ENCODE data around the gene CREB5. TPM values are rescaled to one million over a fixed set of nuclear protein-coding genes. Genes with fewer than 3 reads are reported as not detected.
A peak's percentile ranks its signal among the peaks of the same experiment; 100 is the strongest.

CREB5 gene
- total and polyA plus RNA-seq, 3 donors from 2014 or later = 2.0 to 2.9 (median 2.9) TPM

DNA sequence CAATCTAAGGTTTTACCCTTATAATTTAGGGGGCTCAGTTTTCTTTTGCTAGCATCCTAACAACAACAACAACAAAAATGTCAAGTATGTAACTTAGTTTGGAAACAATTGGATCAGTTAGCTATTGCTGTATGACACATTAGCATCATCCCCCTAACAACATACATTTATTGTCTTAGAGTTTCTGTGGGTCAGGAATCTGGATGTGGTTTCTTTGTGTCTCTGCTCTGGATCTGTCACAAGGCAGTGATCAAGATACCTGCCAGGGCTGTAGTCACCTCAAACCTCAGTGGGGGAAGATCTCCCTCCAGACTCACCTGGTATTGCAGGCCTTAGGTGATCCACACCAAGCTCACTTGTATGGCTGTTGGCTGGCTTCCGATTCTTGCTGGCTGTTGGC is 18.3 kb downstream of the CREB5 start:
- WGBS, 2 donors = 83 to 96% methylated on average over 1 of the region's 1 CpG
- H3K4me3 ChIP-seq = no peak overlapping the region
- TF ChIP-seq POLR2A (IDR thresholded peaks at IDR 0.05) = no peak
- TF ChIP-seq, protein P1, sequence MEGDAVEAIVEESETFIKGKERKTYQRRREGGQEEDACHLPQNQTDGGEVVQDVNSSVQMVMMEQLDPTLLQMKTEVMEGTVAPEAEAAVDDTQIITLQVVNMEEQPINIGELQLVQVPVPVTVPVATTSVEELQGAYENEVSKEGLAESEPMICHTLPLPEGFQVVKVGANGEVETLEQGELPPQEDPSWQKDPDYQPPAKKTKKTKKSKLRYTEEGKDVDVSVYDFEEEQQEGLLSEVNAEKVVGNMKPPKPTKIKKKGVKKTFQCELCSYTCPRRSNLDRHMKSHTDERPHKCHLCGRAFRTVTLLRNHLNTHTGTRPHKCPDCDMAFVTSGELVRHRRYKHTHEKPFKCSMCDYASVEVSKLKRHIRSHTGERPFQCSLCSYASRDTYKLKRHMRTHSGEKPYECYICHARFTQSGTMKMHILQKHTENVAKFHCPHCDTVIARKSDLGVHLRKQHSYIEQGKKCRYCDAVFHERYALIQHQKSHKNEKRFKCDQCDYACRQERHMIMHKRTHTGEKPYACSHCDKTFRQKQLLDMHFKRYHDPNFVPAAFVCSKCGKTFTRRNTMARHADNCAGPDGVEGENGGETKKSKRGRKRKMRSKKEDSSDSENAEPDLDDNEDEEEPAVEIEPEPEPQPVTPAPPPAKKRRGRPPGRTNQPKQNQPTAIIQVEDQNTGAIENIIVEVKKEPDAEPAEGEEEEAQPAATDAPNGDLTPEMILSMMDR (IDR thresholded peaks at IDR 0.05) = no peak

DNA sequence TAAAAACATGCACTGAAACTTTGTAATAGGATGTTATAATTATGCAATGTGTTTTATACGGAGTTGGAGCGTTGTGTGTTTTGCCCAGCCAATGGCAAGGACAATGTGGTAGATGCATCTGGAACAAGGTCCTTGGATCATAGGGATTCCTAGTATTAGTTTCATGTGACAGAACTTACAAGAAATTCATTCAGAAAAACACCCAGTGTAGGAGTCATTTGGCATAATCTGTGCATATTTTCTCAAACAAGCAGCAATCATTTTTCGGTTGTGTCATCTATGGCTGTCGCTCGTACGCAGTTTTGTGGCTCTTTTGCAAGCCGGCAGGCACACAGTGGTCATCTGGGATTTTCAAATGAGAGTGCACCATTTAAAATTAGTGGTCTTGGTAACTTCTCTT is 19.8 kb downstream of the CREB5 start:
- Histone ChIP-seq H3K4me1 (no peaks in the 10 kb centered on the region), H3K9me3 (no peaks in the 10 kb centered on the region), H3K27me3 (no peaks in the 10 kb centered on the region), H3K4me3 (no peak overlapping the region), H3K36me3 (ENCODE audit: low read depth, missing control alignments) (no peaks in the 10 kb centered on the region), H3K27ac (no peak overlapping the region)
- intact Hi-C loops (cut with DNase I; ENCODE audit: low total_unique reads) = no loop called here
- WGBS, 2 donors = 43 to 59% methylated on average over 7 of the region's 7 CpGs
- no peak for DNase-seq
- no peak for TF ChIP-seq POLR2A (IDR thresholded peaks at IDR 0.05)
- TF ChIP-seq, protein P1 (IDR thresholded peaks at IDR 0.05) = no peak

More for the DNA sequence above, 18.3 kb downstream of the CREB5 start:
- Histone ChIP-seq H3K27ac (no peak overlapping the region), H3K9me3 (no peaks in the 10 kb centered on the region), H3K27me3 (no peaks in the 10 kb centered on the region), H3K36me3 (ENCODE audit: low read depth, missing control alignments) (no peaks in the 10 kb centered on the region), H3K4me1 (no peaks in the 10 kb centered on the region)
- intact Hi-C loops (cut with DNase I; ENCODE audit: low total_unique reads) = no loop called here
- no peak for DNase-seq

DNA sequence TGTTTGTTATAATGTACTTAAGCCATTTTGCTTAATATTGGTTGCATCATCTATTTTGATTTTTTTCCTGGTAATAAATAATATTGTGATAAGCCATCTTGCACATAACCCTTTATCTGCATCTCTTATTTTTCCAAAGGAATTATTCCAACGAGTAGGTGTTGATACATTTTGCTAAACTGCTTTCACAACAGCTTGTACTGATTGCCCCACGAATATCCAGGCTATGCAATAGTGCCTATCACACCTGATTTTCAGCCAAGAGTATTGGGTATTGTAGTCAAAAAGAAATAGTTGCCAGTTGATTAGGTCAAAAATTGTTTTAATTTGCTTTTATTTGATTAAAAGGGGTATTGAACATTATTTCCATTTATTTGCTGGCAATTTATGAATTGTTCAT is 20.7 kb downstream of the CREB5 start:
- H3K4me1 ChIP-seq = no peaks in the 10 kb centered on the region
- no peaks in the 10 kb centered on the region for H3K27me3 ChIP-seq
- TF ChIP-seq, protein P1 (IDR thresholded peaks at IDR 0.05) = no peak
- no peak for TF ChIP-seq POLR2A (IDR thresholded peaks at IDR 0.05)
- intact Hi-C loops (cut with DNase I; ENCODE audit: low total_unique reads) = no loop called here
- no peak overlapping the region for H3K27ac ChIP-seq
- WGBS, 2 donors = 34 to 40% methylated on average over 2 of the region's 2 CpGs
- no peaks in the 10 kb centered on the region for H3K36me3 ChIP-seq (ENCODE audit: low read depth, missing control alignments)
- H3K4me3 ChIP-seq = no peak overlapping the region
- DNase-seq = no peak
- H3K9me3 ChIP-seq = no peaks in the 10 kb centered on the region

DNA sequence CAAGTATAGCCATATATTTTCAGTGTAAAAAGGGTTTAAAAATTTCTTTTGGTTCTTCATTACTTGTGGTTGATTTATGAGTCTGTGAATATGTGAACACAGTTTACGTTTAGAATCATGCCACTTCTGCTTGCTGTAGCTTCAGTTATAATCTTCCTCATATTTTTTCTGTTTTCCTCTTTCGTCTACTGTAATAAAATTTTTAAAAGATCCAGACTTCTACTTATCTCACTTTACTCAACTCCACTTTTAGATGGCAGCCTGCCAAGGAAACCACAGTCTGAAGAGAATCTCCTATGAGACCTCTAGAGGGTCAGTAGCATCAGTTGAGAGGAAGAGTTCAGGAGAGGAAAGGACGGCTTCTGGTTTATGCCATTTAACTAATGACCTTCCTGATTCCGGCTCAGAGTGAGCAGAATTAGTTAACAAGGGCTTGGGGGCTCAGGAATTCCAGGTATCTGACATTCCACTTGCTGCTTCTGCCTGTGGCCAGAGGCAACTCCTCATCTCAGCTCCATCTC is 21.4 kb downstream of the CREB5 start:
- H3K4me3 ChIP-seq = no peak overlapping the region
- DNase-seq = peak; percentile 18
- intact Hi-C loops (cut with DNase I; ENCODE audit: low total_unique reads) = no loop called here
- no peak overlapping the region for H3K27ac ChIP-seq
- 61 to 65% methylated on average over 4 of the region's 4 CpGs for WGBS, 2 donors
- no peaks in the 10 kb centered on the region for H3K36me3 ChIP-seq (ENCODE audit: low read depth, missing control alignments)
- no peaks in the 10 kb centered on the region for H3K27me3 ChIP-seq
- no peaks in the 10 kb centered on the region for H3K4me1 ChIP-seq
- TF ChIP-seq, protein P1 (IDR thresholded peaks at IDR 0.05) = no peak
- no peak for TF ChIP-seq POLR2A (IDR thresholded peaks at IDR 0.05)
- no peaks in the 10 kb centered on the region for H3K9me3 ChIP-seq

DNA sequence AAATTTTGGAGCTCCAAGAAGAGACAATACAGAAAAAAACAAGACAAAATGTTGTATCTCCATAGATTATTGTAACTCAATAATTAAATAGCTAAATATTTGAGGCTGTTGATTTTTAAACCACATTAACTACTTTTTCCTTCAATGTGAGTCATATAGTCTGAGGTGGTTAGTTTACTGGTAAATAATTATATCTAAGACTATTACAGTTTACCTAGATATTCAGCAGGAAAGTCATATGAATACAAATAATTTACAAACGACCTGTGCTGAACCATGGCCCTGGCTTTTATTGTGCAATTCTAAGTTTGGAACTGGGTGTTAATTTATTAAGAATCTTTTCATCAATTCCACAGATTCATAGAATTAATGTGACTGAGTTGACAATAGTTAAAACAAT is 22.2 kb downstream of the CREB5 start:
- 78% methylated on average over 1 of the region's 1 CpG for WGBS, 2 donors
- Histone ChIP-seq H3K27me3 (no peaks in the 10 kb centered on the region), H3K4me3 (no peak overlapping the region), H3K4me1 (no peaks in the 10 kb centered on the region), H3K27ac (no peak overlapping the region), H3K9me3 (no peaks in the 10 kb centered on the region), H3K36me3 (ENCODE audit: low read depth, missing control alignments) (no peaks in the 10 kb centered on the region)
- no peak for DNase-seq
- no peak for TF ChIP-seq POLR2A (IDR thresholded peaks at IDR 0.05)
- TF ChIP-seq, protein P1 (IDR thresholded peaks at IDR 0.05) = no peak
- intact Hi-C loops (cut with DNase I; ENCODE audit: low total_unique reads) = no loop called here
